ENCODE measurements around the gene CELA2A. TPM values are rescaled to one million over a fixed set of nuclear protein-coding genes. Genes with fewer than 3 reads are reported as not detected.

Gene CELA2A
- total RNA-seq, 1 donor from 2014 or later, result not detected

DNA sequence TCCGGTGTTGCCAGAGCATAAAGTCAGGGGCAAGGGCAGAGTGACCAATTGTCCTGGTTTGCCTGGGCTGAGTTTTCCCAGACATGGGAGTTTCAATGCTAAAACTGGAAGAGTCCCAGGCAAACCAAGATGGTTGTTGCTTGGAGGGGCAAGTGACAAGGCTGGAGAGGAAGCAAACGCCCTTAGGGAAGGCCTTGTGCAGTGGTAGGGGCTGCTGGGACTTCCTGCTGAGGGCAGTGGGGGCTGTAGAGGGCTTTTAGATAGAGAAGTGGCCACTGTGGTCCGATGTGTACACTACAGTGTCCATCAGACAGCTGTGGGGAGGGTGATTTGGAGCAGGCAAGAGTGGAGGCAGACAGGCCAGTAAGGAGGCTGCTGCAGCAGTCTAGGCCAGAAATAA is 7.0 kb upstream of the CELA2A start:
- peaks cover 6% of the 10 kb centered on the region for H3K9me3 Mint-ChIP-seq
- DNase-seq (ENCODE audit: low spot score in 2 of 2, unreplicated experiment in 2 of 2), result no peak
- H3K4me1 Mint-ChIP-seq, result no peaks in the 10 kb centered on the region
- peaks cover 10% of the 10 kb centered on the region for H3K27me3 Mint-ChIP-seq (ENCODE audit: low read depth)
- H3K4me3 Mint-ChIP-seq, result no peak overlapping the region
- TF ChIP-seq, protein P1, sequence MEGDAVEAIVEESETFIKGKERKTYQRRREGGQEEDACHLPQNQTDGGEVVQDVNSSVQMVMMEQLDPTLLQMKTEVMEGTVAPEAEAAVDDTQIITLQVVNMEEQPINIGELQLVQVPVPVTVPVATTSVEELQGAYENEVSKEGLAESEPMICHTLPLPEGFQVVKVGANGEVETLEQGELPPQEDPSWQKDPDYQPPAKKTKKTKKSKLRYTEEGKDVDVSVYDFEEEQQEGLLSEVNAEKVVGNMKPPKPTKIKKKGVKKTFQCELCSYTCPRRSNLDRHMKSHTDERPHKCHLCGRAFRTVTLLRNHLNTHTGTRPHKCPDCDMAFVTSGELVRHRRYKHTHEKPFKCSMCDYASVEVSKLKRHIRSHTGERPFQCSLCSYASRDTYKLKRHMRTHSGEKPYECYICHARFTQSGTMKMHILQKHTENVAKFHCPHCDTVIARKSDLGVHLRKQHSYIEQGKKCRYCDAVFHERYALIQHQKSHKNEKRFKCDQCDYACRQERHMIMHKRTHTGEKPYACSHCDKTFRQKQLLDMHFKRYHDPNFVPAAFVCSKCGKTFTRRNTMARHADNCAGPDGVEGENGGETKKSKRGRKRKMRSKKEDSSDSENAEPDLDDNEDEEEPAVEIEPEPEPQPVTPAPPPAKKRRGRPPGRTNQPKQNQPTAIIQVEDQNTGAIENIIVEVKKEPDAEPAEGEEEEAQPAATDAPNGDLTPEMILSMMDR (IDR thresholded peaks at IDR 0.05; ENCODE audit: unreplicated experiment), result no peak
- no peak overlapping the region for H3K27ac Mint-ChIP-seq
- no peaks in the 10 kb centered on the region for H3K36me3 Mint-ChIP-seq

DNA sequence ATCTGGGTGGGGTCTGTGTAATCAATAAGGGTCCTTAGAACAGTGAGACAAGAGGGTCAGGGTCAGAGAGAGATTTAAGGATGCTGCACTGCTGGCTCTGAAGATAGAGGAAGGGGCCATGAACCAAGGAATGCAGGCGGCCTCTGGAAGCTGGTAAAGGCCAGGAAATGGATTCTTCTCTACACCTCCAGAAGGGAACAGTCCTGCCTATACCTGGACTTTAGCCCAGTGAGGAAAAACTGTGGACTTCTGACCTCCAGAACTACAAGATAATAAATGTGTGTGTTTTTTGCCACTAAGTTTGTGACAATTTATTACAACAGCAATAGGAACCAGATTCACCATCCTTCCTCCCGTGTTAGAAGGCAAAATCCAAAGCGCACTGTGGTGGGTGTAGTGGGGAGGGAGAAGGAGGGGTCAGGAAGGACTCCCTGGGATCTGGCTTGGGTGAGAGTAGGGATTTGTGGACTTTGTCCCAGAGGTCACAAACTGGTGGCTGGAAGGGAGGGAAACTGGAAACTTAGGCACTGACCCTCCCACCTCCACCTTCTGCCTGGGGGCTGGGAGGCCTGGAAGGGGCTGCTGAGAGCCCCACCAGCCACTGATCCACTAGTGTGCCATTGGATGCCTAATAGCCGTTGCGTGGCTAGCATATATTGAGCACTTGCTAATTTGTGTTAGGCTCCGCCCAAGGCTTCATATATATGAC is 5.4 kb upstream of the CELA2A start:
- H3K27ac Mint-ChIP-seq, result no peak overlapping the region
- TF ChIP-seq, protein P1 (IDR thresholded peaks at IDR 0.05; ENCODE audit: unreplicated experiment), result no peak
- no peak overlapping the region for H3K4me3 Mint-ChIP-seq
- H3K36me3 Mint-ChIP-seq, result no peaks in the 10 kb centered on the region
- peaks cover 10% of the 10 kb centered on the region for H3K27me3 Mint-ChIP-seq (ENCODE audit: low read depth)
- DNase-seq (ENCODE audit: low spot score in 2 of 2, unreplicated experiment in 2 of 2), result no peak
- H3K9me3 Mint-ChIP-seq, result peaks cover 6% of the 10 kb centered on the region
- H3K4me1 Mint-ChIP-seq, result no peaks in the 10 kb centered on the region

DNA sequence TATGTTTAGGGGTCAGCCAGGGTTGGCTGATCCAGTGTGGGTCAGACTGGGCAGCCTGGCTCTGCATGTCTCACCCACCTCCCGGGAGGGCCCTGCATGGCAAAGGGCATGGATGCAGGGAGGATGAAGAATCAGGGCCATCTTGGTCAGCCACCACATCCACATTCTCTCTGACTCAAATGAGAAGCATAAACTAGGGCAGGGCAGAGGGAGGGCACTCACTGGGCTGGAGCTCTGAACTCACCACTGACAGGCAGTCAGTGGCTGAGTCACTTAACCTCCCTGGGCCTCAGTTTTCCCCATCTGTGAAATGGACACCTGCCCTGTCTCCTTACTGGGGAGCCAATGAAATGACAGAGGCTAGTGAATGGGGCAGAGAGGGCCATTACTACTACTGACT is 4.3 kb upstream of the CELA2A start:
- Mint-ChIP-seq H3K27ac (no peak overlapping the region), H3K36me3 (no peaks in the 10 kb centered on the region), H3K27me3 (ENCODE audit: low read depth) (peaks cover 6% of the 10 kb centered on the region), H3K9me3 (peaks cover 6% of the 10 kb centered on the region), H3K4me3 (no peak overlapping the region), H3K4me1 (peaks cover 4% of the 10 kb centered on the region)
- TF ChIP-seq, protein P1 (IDR thresholded peaks at IDR 0.05; ENCODE audit: unreplicated experiment), result no peak
- no peak for DNase-seq (ENCODE audit: low spot score in 2 of 2, unreplicated experiment in 2 of 2)

DNA sequence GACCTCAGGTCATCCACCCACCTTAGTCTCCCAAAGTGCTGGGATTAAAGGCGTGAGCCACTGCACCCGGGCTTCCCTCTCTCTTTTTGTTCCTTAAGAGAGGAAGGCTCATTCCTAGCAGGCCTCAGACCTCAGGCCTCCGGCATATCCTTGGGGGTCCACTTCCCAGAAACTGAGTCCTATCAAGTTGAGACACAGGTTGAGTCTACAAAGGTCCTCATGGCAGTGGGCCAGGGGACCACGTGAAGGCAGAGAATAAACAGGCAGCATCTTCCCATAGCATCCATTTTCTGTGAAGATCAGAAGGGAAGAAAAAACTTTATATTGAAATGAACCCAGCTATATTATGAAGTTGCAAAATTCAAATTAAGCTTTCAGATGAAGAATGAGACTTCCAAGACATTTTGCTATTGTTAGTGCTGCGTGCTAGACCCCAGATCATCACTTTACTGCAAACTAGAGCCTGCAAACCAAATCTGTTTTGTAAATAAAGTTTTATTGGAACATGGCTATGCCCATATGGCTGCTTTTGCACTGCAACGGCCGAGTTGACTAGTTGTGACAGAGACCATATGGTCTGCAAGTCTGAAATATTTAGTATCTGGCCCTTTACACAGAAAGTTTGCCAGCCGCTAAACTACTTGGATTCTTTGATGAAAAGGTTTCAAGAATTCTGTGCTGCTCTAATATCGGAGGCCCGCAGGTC is 3.5 kb upstream of the CELA2A start:
- H3K9me3 Mint-ChIP-seq, result peaks cover 6% of the 10 kb centered on the region
- no peak overlapping the region for H3K27ac Mint-ChIP-seq
- H3K27me3 Mint-ChIP-seq (ENCODE audit: low read depth), result no peaks in the 10 kb centered on the region
- no peak for DNase-seq (ENCODE audit: low spot score in 2 of 2, unreplicated experiment in 2 of 2)
- no peak overlapping the region for H3K4me3 Mint-ChIP-seq
- TF ChIP-seq, protein P1 (IDR thresholded peaks at IDR 0.05; ENCODE audit: unreplicated experiment), result no peak
- no peaks in the 10 kb centered on the region for H3K36me3 Mint-ChIP-seq
- H3K4me1 Mint-ChIP-seq, result peaks cover 8% of the 10 kb centered on the region

DNA sequence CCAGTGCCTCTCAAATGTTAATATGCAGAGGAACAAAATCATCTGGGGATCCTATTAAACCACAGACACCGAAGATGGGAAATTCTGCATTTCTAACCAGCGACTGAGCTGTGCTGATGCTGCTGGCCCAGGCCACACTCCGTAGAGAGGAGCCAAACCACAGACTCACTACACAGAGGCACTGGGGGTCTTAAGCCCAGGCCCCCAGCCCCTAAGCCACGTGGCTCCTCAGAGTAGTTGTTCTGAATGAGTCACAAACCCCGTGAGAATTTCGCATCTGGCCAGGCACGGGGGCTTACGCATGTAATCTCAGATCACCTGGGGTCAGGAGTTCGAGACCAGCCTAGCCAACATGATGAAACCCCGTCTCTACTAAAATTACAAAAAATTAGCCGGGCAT is 2.8 kb upstream of the CELA2A start:
- H3K27ac Mint-ChIP-seq, result no peak overlapping the region
- H3K4me1 Mint-ChIP-seq, result peaks cover 13% of the 10 kb centered on the region
- no peak overlapping the region for H3K4me3 Mint-ChIP-seq
- no peak for DNase-seq (ENCODE audit: low spot score in 2 of 2, unreplicated experiment in 2 of 2)
- no peaks in the 10 kb centered on the region for H3K27me3 Mint-ChIP-seq (ENCODE audit: low read depth)
- TF ChIP-seq, protein P1 (IDR thresholded peaks at IDR 0.05; ENCODE audit: unreplicated experiment), result no peak
- no peaks in the 10 kb centered on the region for H3K36me3 Mint-ChIP-seq
- H3K9me3 Mint-ChIP-seq, result peaks cover 6% of the 10 kb centered on the region

Data from mesothelial cell of epicardium (in vitro differentiated cells).